DOHH2 (cell line): ENCODE measurements around the gene LSM2.

Experiments used
- CTCF ChIP-seq: fragments of 200-600 bp; sonication (generic); IDR thresholded peaks from one replicate; pipeline ENCODE4 v1.5.1; 2014; ENCODE audit warnings: antibody characterized with exemption, mild to moderate bottlenecking, low read depth, low read length; ENCODE audit not compliant: poor library complexity, severe bottlenecking
- EZH2phosphoT487 ChIP-seq: fragments of 200-600 bp; sonication (generic); IDR thresholded peaks from 2 replicates; pipeline ENCODE4 v1.6.1; 2017; ENCODE audit warnings: borderline replicate concordance, mild to moderate bottlenecking, antibody characterized with exemption, low read length, moderate library complexity, mixed read lengths

GRCh38 chr6:31760790-31761189, 46.0 kb downstream of the LSM2 start:
- TF ChIP-seq CTCF (no peak), EZH2phosphoT487 (no peak)
